Measurements from ENCODE around the gene INPP5B.

Gene INPP5B

GRCh38 chr1:37865348-37866120 is 81.3 kb downstream of the INPP5B start:
- DNase-seq = no peak

- DNase-seq = no peak
These were observed 84.5 kb downstream of the INPP5B start for GRCh38 chr1:37862330-37862729.

DNA sequence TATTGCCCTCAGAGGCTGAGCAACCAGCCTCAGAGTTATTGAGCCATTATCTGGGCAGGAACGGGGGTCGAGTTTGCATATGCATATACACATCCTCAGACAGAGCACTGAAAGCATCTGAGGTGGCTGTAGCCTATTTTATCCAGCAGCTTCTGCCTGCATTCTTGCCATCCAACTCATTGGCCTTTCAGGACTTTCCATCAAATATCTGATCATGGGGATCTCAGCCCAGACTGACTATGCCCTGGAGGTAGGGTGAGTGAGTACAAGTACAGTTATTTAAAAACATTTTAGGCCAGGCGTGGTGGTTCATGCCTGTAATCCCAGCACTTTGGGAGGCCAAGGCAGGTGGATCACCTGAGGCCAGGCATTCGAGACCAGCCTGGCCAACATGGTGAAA is 85.7 kb downstream of the INPP5B start:
- peak in 1 of 2 experiments; percentile 26 for DNase-seq

DNA sequence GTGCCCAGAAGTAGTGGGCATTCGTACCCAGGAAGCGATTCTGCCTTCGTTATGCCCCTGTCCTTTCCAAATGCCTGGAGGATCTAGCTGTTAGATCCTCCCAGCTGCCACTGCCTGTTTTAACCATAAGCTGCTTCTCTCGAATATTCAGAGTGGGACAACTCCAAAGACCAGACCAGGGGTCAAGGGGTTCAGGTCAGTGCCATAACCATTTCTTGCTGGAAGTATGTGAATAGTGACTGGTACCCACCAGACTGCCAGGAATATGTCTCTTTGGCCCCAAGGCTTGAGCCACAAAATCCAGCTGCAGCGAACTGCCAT is 86.5 kb downstream of the INPP5B start:
- no peak for DNase-seq

DNA sequence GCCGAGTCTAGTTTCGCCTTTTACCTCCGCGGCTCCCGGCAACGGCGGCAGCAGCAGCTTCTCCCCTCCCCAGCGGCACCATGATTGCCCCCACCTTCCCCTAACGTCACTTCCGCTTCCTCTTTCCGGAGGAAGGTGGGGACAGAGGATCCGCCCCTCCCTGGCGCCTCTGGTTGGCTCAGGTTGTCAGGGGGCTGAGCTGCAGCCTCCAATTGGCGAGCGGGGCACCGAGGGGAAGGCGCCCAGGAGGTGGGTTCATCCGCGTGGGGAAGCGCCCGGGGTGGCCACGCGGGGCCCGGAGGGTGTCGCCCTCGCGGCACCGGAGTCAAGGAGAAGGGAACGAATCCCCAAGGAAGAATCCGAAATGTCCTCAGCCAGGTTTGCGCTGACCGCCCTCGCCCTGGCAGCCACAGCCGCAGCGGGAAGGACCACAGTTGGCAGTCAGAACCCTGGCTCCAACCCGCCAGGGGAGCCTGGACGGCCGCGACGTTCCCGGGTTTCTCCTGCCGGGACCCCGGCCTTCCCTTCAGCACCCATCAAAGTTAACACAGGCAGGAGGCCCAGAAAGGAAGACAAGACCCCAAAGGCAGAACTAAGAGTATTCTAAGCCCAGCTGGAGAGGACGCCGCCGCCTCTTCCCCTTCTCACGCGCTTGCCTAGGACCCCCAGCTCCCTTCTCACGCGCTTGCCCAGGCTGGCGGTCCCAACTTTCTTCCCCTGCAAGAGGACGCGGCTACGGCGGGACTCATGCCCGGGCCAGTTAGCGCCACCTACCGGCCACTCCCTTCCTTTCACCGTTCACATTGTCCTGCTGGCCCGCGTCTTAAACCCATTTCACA is 87.1 kb downstream of the INPP5B start, which contains the start of gene MTF1:
Gene MTF1, minus strand, starts transcription at position 86 of the 839 bp plus-strand sequence. CDS start 1,934 bp downstream, outside the sequence.
- DNase-seq = peak; percentile 99 to 100

GRCh38 chr1:37858931-37859506 is 87.8 kb downstream of the INPP5B start:
- DNase-seq = no peak

GRCh38 chr1:37854406-37854805 is 92.4 kb downstream of the INPP5B start:
- no peak for DNase-seq

- DNase-seq = no peak
These were observed 93.7 kb downstream of the INPP5B start for GRCh38 chr1:37853157-37853556.

DNA sequence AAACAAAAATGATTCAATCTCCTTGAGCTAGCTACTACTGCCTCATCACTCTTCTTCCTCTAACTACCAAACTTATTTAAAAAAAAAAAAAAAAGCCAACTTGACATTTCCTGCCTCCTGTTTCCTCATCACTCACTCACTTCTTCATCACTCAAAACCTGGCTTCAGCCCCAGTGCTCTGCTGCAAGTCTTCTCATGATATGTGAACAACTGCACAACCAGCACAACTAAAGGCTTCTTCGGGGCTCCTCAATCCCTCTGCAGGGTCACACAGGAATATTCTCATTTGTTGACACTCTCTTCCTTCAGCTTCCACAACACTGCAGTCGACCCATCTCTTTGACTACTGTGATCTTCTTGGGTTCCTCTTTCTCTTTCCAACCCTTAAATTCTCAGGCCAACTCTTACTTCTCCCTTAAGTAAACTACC is 95.1 kb downstream of the INPP5B start:
- DNase-seq = no peak

DNA sequence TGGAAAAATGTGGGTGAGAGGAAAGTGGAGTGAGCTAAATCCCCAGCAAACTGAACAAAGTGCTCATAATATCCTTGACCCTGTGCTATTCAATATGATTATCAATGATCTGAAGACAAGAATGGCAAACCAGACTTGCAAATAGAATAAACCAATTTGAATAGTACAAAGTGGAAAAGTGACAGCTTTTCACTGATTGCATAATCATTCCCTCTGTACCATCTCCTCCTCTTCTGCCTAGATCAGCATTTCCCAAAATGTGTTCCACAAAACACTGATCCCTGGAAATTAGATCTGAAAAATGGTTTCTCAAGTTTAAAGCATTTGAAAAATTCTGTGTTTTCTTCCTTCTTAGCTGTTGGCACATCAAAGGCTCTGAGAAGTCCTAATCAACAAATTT is 95.6 kb downstream of the INPP5B start:
- no peak for DNase-seq

DNA sequence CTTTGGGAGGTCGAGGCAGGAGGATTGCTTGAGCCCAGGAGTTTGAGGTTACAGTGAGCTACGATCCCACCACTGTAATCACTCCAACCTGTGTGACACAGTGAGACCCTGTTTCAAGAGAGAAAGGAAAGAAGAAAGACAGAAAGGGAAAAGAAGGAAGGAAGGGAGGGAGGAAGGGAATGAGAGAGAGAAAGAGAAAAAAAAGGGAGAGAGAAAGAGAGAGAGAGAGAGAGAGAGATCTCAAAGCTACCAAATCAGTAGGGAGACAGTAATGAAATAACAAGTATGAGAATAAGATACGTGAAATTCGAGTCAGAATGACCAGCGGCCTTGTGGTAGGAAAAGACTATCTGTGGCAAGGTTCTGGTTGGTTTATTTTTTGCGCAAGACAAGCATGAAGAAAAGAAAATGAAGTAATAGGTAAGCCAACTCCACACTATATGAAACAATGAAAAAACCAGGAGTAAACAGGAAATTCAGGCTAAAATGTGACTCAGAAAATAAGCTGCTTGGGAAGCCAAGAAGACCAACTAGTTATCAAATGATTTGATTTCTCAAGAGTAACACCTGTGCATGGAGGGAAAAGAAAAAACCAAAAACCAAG is 96.4 kb downstream of the INPP5B start:
- no peak for DNase-seq

DNA sequence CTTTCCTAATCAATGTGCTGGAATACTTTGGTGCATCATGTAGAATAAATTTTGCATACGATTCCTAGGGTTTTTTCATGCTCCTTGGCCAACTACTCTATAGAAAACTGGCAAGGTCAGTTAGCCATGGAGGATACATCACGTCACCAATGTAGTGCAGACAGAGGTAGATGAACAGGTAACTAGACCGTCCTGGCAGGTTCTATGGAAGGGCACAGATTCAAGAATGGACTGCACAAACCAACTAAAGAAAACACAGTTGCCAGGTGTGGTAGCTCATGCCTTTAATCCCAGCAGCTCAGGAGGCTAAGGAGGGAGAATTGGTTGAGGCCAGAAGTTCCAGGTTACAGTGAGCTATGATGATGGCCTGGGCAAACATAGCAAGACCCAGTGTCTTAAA is 97.4 kb downstream of the INPP5B start:
- DNase-seq = no peak

GRCh38 chr1:37846647-37847339 is 100.1 kb downstream of the INPP5B start:
- no peak for DNase-seq

DNA sequence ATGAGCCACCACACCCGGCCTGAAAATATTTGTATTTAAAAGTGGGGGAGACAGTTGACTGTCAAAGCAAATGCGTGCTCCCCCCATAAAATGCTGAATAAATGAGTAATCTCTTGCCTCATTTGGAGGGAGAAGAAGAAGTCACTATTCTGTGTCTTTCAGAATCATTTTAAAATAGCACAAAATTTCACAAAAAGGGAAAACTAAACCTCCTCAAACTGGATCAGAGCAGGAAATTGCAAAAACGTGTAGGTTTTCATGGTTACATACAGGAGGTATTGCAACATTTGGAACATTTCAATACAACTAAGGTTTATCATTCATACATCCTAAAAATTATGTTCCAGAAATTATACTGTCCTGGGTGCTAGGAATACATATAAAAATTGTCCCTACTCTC is 101.1 kb downstream of the INPP5B start:
- no peak for DNase-seq

- no peak for DNase-seq
These were observed 101.7 kb downstream of the INPP5B start for GRCh38 chr1:37845049-37845646.

DNA sequence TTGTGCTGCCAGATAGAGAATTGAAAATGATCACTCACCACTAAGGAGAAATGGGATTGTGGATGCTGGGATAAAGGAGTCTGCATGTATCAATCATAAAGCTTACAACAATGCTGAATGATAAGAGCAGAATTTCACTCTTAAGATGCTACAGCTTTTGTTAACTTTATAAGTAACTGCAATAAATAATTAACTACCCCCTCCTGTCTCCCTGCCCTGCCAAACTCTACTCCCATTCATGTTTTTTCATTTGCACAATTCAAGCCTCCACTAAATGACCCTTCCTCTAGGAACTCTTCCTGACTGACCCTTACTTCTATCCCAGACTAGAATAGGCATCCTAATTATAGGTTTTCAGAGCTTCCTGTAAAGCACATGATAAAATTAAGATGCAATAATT is 102.3 kb downstream of the INPP5B start:
- DNase-seq = no peak

DNA sequence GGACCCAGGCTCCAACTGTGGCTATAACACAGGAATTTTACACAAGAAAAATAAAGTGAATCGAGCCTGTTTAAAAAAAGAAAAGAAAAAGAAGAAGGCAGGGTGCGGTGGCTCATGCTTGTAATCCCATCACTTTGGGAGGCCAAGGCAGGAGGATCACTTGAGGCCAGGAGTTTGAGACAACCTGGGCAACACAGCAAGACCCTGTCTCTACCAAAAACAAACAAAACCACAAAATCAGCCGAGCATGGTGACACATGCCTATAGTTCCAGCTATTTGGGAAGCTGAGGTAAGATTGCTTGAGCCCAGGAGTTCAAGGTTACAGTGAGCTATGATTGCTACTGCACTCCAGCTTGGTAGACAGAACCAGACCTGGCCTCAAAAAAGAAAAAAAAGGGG is 105.2 kb downstream of the INPP5B start:
- DNase-seq = no peak

DNA sequence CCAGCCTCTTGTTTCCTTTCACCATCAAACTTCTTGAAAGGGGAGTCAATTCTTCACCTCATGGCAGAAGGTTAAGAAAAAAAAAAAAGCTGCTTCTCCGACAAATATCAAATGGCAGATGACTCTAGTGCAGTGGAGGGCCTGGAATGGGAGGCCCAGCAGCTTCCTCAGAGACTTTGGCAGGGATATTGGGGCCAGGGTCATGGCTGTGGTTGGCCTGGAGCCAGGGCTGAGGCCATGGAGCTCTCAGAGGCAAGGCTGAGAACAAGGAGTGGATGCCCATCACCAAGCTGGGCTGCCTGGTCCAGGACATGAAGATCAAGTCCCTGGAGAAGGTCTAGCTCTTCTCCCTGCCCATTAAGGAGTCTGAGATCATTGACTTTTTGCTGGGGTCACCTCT is 106.1 kb downstream of the INPP5B start:
- DNase-seq = no peak

- DNase-seq = no peak
These were observed 107.2 kb downstream of the INPP5B start for GRCh38 chr1:37839676-37840075.

- DNase-seq = no peak
These were observed 110.1 kb downstream of the INPP5B start for GRCh38 chr1:37836788-37837187.

GRCh38 chr1:37831809-37832208 is 115.0 kb downstream of the INPP5B start:
- DNase-seq = no peak

DNA sequence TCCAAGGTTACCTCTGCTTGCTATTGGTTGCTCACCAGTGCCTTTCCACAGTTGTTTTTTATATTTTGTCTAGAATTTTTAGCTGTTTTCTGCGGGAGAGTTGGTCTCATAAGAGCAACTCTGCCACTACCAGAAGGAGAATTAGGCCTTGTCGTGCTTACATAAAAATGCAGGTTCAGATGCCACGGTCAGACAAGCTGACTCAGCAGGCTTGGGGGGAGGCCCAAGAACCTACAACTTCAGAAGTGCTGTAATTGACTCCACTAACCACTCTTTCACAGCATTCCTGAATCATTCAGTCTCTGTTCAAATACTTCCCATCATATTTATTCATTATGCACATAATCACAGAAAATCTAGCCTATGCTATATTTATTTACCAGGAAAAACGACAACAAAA is 115.7 kb downstream of the INPP5B start:
- DNase-seq = no peak
